CD4-positive, alpha-beta T cell treated with Interleukin-17A for 1 hour (primary cell): Measurements from ENCODE around the gene ADAMTS17.

ENCODE experiments used
- DNase-seq: peaks from one replicate; pipeline ENCODE4 v3.0.0-alpha.2; 2020

ADAMTS17 gene

DNA sequence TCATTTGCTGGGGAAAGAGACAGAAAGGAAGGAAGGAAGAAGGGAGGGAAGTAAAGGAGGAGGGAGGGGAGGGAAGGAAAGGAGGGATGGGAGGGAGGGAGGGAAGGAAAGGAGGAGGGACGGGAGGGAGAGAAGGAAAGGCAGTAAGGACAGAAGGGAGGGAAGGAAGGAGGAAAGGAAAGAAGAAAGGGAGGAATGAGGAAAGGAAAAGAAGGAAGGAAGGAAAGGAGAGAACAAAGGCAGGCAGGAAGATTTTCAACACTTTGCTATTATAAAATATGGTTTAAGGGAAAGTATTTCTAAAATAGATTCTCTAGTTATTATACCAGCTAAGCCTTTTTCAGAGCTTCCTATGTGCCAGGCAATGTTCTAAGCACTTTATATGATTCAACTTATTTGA, 330.5 kb downstream of the ADAMTS17 start:
- no peak for DNase-seq

DNA sequence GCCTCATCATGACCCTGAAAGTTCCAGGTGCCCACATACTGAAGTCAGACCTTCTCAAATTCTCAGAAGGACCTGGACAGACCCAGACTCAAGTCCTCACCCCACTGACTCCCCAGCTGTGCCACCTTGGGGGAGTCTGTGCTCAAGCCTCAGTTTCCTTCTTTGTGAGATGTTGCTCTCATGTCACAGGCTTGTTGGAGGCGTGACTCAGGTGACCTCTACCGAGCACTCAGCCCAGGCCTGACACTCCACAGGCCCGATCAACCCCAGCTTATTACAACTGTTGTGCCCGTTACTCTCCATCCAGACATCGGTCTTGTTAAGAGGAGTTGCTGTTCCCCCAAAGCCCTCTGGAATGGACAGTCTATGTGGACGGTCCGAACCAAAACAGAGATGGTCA, 332.4 kb downstream of the ADAMTS17 start:
- no peak for DNase-seq

- DNase-seq = no peak
Observed at GRCh38 chr15:100008258-100008657, 333.5 kb downstream of the ADAMTS17 start.

GRCh38 chr15:100007609-100008008, 334.2 kb downstream of the ADAMTS17 start:
- no peak for DNase-seq

- no peak for DNase-seq
Observed at GRCh38 chr15:100005715-100006114, 336.1 kb downstream of the ADAMTS17 start.

DNA sequence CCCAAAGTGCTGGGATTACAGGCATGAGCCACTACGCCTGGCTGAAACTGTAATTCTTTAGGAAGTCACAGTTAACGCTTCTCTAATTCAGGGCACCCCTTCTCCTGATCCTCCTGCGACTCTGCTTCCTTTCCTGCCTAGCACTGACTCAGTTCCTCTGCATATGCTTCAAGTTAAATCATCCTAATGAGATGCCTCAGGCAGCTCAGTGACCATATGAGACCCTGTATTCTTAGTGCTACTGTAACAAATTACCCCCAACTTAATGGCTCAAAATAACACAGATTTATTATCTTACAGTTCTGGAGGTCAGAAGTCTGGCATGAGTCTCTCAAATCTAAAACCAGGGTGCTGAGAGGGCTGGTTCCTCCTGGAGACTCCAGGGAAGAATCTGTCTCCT, 336.8 kb downstream of the ADAMTS17 start:
- no peak for DNase-seq

DNA sequence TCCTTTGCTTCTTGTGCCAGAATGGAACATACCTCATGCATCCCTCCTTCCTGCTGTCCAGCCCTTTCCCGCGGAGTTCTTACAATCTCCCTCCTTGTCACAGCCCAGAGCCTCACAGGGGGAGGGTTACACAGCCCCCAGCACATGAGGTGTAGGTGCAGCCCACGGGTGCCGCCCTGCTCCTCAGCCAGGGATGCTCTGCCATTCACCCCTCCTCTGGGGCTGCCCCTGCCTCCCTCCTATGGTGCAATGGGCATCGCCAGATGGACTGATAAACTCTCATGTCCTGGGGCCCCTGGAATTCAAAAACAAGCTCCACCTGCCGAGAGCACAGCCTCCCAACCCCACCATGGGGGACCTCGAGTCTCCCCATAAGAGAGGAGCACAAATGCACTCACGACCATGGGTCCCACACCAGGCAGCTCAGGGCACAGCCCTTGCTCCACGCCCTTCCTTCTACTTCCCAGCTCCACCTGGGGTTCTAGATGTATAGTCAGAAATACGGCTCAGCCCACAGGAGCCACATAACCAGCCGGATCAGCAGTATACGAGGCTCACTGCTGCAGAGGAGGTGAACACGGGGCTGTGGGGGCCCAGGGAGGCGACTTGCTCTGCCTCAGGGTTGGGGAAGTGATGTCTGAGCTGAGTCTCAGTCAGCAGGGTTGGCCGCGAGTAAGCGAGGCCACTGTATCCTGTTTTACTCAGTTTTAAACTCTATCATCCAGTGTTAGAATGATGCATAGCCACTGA, 338.8 kb downstream of the ADAMTS17 start:
- DNase-seq = no peak

DNA sequence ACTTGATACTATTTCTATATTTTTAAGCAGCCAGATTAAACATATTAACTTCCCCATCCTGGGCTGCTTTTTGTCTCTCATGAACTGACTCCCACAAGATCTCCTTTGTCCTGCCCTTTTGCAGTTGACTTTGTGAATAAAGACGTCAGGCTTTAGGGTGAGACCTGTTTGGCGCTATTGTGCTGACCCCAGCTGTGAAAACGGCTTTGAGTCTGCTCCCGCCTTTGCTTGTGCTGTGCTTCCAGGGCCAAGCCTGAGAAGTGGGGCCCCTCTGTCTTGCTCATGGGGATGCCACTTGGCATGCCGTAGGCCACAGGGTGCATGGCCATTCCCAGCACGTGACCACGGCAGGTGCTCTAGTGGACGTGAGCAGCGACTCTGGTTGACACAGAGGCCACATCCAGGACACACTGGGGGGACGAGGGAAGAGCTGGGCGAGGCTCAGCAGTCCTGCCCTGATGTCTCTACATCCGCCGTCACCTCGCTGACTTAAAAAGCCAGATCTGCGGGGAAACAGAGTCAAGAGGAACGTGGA, 339.6 kb downstream of the ADAMTS17 start:
- DNase-seq = no peak

DNA sequence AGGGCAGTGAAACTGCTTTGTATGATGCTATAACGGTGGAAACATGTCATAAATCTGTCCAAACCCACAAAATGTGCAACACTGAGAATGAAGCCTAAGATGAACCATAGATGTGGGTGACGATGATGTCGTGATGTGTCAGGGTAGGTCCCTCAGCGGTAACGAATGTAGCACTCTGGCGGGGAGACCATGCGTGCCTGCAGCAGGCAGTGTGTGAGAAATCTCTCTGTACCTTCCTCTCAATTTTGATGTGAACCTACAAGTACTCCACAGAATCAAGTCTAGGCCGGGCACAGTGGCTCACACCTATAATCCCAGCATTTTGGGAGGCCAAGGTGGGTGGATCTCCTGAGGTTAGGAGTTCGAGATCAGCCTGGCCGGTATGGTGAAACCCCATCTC, 340.4 kb downstream of the ADAMTS17 start:
- no peak for DNase-seq

GRCh38 chr15:99999282-100000070, 342.3 kb downstream of the ADAMTS17 start:
- no peak for DNase-seq

GRCh38 chr15:99998661-99999101, 343.1 kb downstream of the ADAMTS17 start:
- no peak for DNase-seq

DNA sequence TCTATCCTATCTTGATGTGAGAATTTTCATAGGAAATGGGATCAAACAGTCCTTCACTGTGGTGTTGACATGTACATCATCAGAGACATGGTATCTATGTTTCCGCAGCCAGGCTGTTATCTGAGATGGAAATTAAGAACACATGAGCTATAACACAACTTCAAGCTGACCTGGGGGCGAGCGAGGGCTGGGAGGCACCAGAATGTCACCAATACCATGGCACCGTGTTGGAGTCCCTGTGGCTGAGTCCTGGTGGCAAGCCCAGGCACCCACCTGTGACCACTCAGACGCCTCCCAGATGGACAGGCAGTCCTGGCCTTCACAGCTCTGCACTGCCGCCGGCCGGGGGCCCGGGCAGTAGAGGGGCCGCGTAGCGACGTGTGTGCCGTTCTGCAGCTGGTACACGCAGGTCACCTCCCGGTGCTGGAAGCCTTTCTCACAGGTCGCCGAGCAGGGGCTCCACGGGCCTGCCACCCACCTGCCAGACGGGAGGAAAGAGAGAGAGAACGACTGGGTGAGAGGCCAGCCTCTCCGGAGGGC, 344.6 kb downstream of the ADAMTS17 start:
- DNase-seq = no peak

DNA sequence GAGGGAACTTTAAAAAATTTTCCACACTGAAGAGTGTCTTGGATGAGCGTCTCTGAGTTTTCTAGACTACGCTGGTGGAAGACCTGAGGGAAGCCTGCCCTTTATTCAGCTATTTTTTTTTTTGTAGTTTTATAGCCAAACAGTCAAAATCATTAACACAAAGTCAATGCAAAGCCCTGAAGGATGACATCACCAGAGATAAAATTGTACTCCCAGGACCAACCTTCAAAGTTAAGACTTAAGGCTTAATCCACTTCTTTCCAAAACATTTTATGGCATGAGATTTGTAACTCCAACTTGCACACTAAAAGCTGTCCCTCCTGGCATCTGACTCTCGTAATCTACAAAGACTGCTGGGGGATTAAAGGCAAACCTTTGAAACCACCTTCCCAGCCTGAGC, 345.1 kb downstream of the ADAMTS17 start:
- no peak for DNase-seq

DNA sequence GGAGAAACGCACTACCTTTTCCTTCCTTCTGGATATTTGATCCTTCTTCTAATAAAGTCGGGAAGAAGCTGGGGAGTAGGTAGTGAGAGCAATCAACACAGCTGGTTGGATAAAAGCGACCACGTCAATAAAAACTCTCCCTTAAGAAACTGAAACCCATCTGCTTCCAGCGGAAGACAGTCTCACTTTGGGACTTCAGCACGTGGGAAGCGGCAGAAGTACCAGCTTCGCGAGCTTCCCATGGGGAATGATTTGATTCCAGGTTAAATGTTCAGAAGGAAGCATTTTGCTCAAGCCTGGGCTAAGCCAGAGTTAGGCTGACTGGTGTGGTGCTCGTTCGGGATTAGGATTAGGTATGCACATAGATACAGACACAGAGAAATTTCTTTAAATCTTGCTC, 346.2 kb downstream of the ADAMTS17 start:
- DNase-seq = no peak

- no peak for DNase-seq
Observed at GRCh38 chr15:99994849-99995248, 346.9 kb downstream of the ADAMTS17 start.

DNA sequence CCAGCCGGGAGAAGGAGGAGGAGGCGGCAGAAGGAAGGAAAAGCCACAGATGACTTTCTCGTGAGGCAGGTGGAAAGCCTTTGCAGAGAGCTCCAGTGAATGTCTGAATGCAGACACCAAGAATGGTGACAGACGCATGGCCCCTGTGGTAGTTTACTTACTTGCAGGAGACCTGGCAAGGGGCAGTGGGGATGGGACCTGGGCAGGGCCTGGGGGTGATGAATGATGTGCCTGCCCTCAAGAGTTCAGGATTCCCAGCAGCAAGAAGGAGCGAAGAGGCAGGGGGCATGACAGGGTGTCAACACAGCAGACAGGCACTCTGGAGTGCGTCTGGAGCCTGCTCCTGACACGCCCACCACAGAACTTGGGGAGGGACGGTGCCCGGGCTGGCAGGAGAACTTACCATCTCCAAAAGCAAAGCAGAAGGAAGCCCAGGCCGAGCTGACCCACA, 348.1 kb downstream of the ADAMTS17 start:
- DNase-seq = no peak

DNA sequence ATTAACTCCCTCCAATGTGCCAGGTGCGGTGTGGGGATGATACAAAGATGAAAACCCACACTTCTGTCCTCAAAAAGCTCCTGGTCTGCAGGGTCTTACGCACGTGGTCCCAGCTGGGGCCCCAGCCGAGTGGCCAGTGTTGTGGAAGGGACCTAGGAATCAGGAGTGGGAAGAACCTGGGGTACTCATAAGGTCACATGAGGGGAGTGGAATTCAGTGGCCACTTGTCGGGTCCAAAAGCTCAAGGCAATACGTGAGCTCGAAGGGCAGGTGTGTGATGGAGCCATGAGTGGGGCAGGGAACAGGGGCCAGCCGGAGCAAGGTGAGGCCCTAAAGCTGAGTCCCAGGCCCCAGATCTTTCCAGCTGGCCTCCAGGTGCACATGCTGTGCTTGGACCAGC, 348.5 kb downstream of the ADAMTS17 start:
- DNase-seq = no peak

- DNase-seq = no peak
Observed at GRCh38 chr15:99992611-99993231, 349.1 kb downstream of the ADAMTS17 start.

GRCh38 chr15:99989095-99989494, 352.7 kb downstream of the ADAMTS17 start:
- DNase-seq = no peak

DNA sequence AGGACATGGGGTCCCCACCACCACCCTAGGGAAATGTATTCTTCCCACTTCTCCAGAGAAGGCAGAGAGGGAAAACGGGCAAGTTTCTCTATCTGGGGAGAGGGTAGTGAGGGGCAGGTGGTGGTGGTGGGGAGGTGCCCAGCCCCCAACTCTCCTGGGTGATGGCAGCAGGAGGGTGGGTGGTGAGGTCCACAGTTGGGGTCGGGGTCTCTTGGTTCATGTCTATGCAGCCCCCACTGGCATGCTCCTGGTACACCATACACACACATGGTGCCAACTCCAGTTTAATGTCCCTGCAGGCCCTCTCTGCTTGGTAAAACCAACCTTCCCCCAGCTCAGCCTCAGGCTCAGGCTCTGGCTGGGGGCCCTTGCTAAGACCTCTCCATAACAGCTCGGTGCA, 354.1 kb downstream of the ADAMTS17 start:
- DNase-seq = no peak

GRCh38 chr15:99987119-99987506, 354.7 kb downstream of the ADAMTS17 start:
- no peak for DNase-seq

- no peak for DNase-seq
Observed at GRCh38 chr15:99986297-99987118, 355.3 kb downstream of the ADAMTS17 start.
